HCT116 (cell line): Measurements from ENCODE around the gene USP21. TPM values are rescaled to one million over a fixed set of nuclear protein-coding genes. Genes with fewer than 3 reads are reported as not detected.

Source experiments
- ATAC-seq: fragments of 200-7000 bp; cut with Tn5 transposase; 2 replicates; pipeline ENCODE4 v1.9.1; 2020; ENCODE audit warnings: mild to moderate bottlenecking, moderate library complexity
- BruUV-seq: library from RNA; stranded (reverse); fragments of 400-500 nt; replicated peaks from 2 replicates; lab custom pipeline; 2021; lab: Mats Ljungman, UMichigan
- CTCF ChIA-PET: fragments of 300-600 bp; sonication (Branson Sonifier 250); formaldehyde crosslinking; loops from one replicate; lab custom pipeline; 2021; ENCODE audit warnings: antibody characterized with exemption; lab: Charles Lee
- POLR2A ChIA-PET: fragments of 300-600, 350-600 bp; sonication (Branson Sonifier 250); formaldehyde crosslinking; loops from one replicate; lab custom pipeline; 2021; ENCODE audit warnings: antibody characterized with exemption; lab: Charles Lee
- RAD21 ChIA-PET, 2 experiments: fragments of 300-600 bp; sonication (Branson Sonifier 250); formaldehyde crosslinking; loops; one replicate each; lab custom pipeline; 2023; ENCODE audit warnings: low total read pairs in 2 of 2; ENCODE audit not compliant: uncharacterized antibody in 2 of 2, unreplicated experiment in 2 of 2, low non-redundant PET in 1 of 2; lab: Charles Lee
- DNase-seq: peaks from one replicate; pipeline ENCODE4 v3.0.0-alpha.2; 2010; ENCODE audit warnings: low read depth, low spot score
- H2AFZ ChIP-seq: fragments of 200-600 bp; shearing (Covaris generic), sonication (generic); 2 replicates; pipeline ENCODE4 v1.6.1; 2017; ENCODE audit warnings: low read depth, mixed run types, mixed read lengths, antibody characterized with exemption, low read length; ENCODE audit not compliant: poor library complexity, severe bottlenecking
- H3K27ac ChIP-seq: 2 replicates; pipeline ENCODE4 v1.5.1; 2012; ENCODE audit warnings: low read depth, low read length
- H3K27me3 ChIP-seq: fragments of 200-600 bp; sonication (generic); 2 replicates; pipeline ENCODE4 v1.6.1; 2016; ENCODE audit warnings: mixed run types, low read length, mixed read lengths; ENCODE audit not compliant: insufficient read depth
- H3K36me3 ChIP-seq, 2 experiments: fragments of 200-500 bp in 1 of 2; fragments of 200-600 bp in 1 of 2; sonication (Bioruptor generic) in 1 of 2; sonication (generic) in 1 of 2; 2 replicates each; pipeline versions ENCODE4 v1.5.1 to v1.6.1; 2014 to 2016; ENCODE audit warnings: low read length in 2 of 2, inconsistent platforms in 1 of 2, mixed read lengths in 1 of 2, mixed run types in 1 of 2; ENCODE audit not compliant: insufficient read depth in 2 of 2, control insufficient read depth in 1 of 2
- H3K4me1 ChIP-seq, 2 experiments: fragments of 200-600 bp in 1 of 2; sonication (generic) in 1 of 2; 2 replicates each; pipeline versions ENCODE4 v1.5.1 to v1.6.1; 2012 to 2017; ENCODE audit warnings: low read length in 2 of 2, inconsistent platforms in 1 of 2, mild to moderate bottlenecking in 1 of 2, mixed read lengths in 1 of 2, mixed run types in 1 of 2, moderate library complexity in 1 of 2; ENCODE audit not compliant: insufficient read depth in 2 of 2, control insufficient read depth in 1 of 2
- H3K4me2 ChIP-seq: fragments of 200-600 bp; sonication (generic); 2 replicates; pipeline ENCODE4 v1.6.1; 2017; ENCODE audit warnings: mixed run types, low read length, mixed read lengths
- H3K4me3 ChIP-seq, 2 experiments: fragments of 200-600 bp in 1 of 2; sonication (generic) in 1 of 2; replicated peaks in 1 of 2; 2 replicates each; pipeline ENCODE4 v1.5.1; 2011 to 2016; ENCODE audit warnings: low read length in 2 of 2, control low read depth in 1 of 2, low read depth in 1 of 2, mild to moderate bottlenecking in 1 of 2, mixed read lengths in 1 of 2, mixed run types in 1 of 2
- H3K79me2 ChIP-seq: fragments of 200-600 bp; sonication (generic); 2 replicates; pipeline ENCODE4 v1.6.1; 2017; ENCODE audit warnings: mild to moderate bottlenecking, mixed run types, low read length, moderate library complexity, mixed read lengths; ENCODE audit not compliant: insufficient read depth
- H3K9ac ChIP-seq: fragments of 200-600 bp; sonication (generic); 2 replicates; pipeline ENCODE4 v1.6.1; 2016; ENCODE audit warnings: low read length, mixed read lengths
- H3K9me2 ChIP-seq: fragments of 200-600 bp; sonication (generic), shearing (Covaris generic); 2 replicates; pipeline ENCODE4 v1.6.1; 2017; ENCODE audit warnings: mixed run types, mild to moderate bottlenecking, moderate library complexity; ENCODE audit not compliant: insufficient read depth
- H3K9me3 ChIP-seq, 2 experiments: fragments of 200-500 bp in 1 of 2; fragments of 200-600 bp in 1 of 2; sonication (Bioruptor generic) in 1 of 2; sonication (generic) in 1 of 2; 2 replicates each; pipeline ENCODE4 v1.6.1; 2014 to 2017; ENCODE audit warnings: low read length in 2 of 2, mixed read lengths in 2 of 2, inconsistent platforms in 1 of 2, low read depth in 1 of 2, mild to moderate bottlenecking in 1 of 2, mixed run types in 1 of 2, moderate library complexity in 1 of 2; ENCODE audit not compliant: control insufficient read depth in 1 of 2, insufficient read depth in 1 of 2
- H4K20me1 ChIP-seq: fragments of 200-600 bp; sonication (generic), shearing (Covaris generic); 2 replicates; pipeline ENCODE4 v1.6.1; 2017; ENCODE audit warnings: mixed run types, mild to moderate bottlenecking, moderate library complexity; ENCODE audit not compliant: insufficient read depth
- CBX3 ChIP-seq: IDR thresholded peaks from 2 replicates; pipeline ENCODE4 v1.6.1; 2012; ENCODE audit warnings: low read depth
- CEBPB ChIP-seq: IDR thresholded peaks from 2 replicates; pipeline ENCODE4 v1.6.1; 2012; ENCODE audit warnings: low read depth
- EZH2 ChIP-seq: fragments of 200-600 bp; sonication (generic); IDR thresholded peaks from 2 replicates; pipeline ENCODE4 v1.6.1; 2017; ENCODE audit warnings: antibody characterized with exemption, mixed run types
- FOSL1 ChIP-seq: IDR thresholded peaks from 2 replicates; pipeline ENCODE4 v1.6.1; 2012; ENCODE audit warnings: low read depth
- POLR2A ChIP-seq: IDR thresholded peaks from 2 replicates; pipeline ENCODE4 v1.7.0; 2011; ENCODE audit warnings: borderline replicate concordance; ENCODE audit not compliant: insufficient read depth, insufficient read length; ENCODE audit errors: extremely low read depth
- POLR2AphosphoS5 ChIP-seq: IDR thresholded peaks from 2 replicates; pipeline ENCODE4 v1.6.1; 2011; ENCODE audit warnings: mild to moderate bottlenecking, low read depth, low read length, moderate library complexity
- RAD21 ChIP-seq: IDR thresholded peaks from 2 replicates; pipeline ENCODE4 v1.6.1; 2012; ENCODE audit warnings: low read depth, mild to moderate bottlenecking
- SIN3A ChIP-seq: IDR thresholded peaks from 2 replicates; pipeline ENCODE4 v1.6.1; 2012; ENCODE audit warnings: low read depth
- SP1 ChIP-seq: IDR thresholded peaks from 2 replicates; pipeline ENCODE4 v1.6.1; 2012; ENCODE audit warnings: low read depth
- TCF7L2 ChIP-seq: IDR thresholded peaks from 2 replicates; pipeline ENCODE4 v1.7.0; 2011; ENCODE audit warnings: borderline replicate concordance, inconsistent platforms; ENCODE audit not compliant: insufficient read depth, insufficient read length; ENCODE audit errors: extremely low read depth
- YY1 ChIP-seq: IDR thresholded peaks from 2 replicates; pipeline ENCODE4 v1.6.1; 2011; ENCODE audit warnings: low read length, low read depth, moderate library complexity, mild to moderate bottlenecking; ENCODE audit not compliant: insufficient replicate concordance; ENCODE audit errors: extremely low read depth
- ZFX ChIP-seq: fragments of 450-650 bp; IDR thresholded peaks from 2 replicates; pipeline ENCODE4 v1.6.1; 2017
- intact Hi-C: fragments of 100-400 bp; cut with micrococcal nuclease; formaldehyde crosslinking; loops from 2 replicates; pipeline ENCODE4 v1.10.0; 2022
- total RNA-seq: library from RNA; stranded (reverse); gene quantifications from one replicate; pipeline ENCODE4 v1.2.1, GENCODE V29; 2021; ENCODE audit not compliant: unreplicated experiment
- TF ChIP-seq, protein P1 (sequence below): IDR thresholded peaks from 2 replicates; pipeline ENCODE4 v1.6.1; 2012
- TF ChIP-seq, protein P2 (sequence below): IDR thresholded peaks from 2 replicates; pipeline ENCODE4 v1.6.1; 2011; ENCODE audit warnings: mild to moderate bottlenecking, low read length, moderate library complexity; ENCODE audit not compliant: insufficient replicate concordance; ENCODE audit errors: extremely low read depth
- TF ChIP-seq, protein P3 (sequence below): IDR thresholded peaks from 2 replicates; pipeline ENCODE4 v1.6.1; 2012; ENCODE audit warnings: low read depth

USP21 gene
- total RNA-seq, 1 experiment from 2014 or later: 22.1 TPM

DNA sequence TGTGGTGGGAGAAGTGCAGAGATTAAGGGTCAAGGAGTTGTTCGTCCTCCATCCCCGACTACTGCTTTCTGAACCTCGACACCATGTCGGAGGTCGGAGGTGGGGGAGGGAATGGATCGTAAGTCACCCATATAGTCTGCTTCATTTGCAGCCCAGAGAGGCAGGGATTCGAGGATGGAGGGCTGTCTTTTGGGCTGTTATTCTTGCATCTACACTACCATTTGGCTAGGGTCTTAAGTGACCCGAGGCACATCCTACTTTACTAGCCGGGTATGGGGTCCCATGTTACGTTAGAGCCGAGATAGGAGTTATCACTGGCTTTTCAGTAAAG, 578 bp downstream of the USP21 start:
- no peak for TF ChIP-seq YY1

DNA sequence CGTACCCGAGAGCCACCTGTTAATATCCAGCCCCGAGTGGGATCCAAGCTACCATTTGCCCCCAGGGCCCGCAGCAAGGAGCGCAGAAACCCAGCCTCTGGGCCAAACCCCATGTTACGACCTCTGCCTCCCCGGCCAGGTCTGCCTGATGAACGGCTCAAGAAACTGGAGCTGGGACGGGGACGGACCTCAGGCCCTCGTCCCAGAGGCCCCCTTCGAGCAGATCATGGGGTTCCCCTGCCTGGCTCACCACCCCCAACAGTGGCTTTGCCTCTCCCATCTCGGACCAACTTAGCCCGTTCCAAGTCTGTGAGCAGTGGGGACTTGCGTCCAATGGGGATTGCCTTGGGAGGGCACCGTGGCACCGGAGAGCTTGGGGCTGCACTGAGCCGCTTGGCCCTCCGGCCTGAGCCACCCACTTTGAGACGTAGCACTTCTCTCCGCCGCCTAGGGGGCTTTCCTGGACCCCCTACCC, 1.4 kb downstream of the USP21 start:
- peaks cover 8 to 26% of the 10 kb centered on the region in 2 experiments; a peak in 2 of 4 replicates for H3K36me3 ChIP-seq
- no peaks in the 10 kb centered on the region for H3K27me3 ChIP-seq
- no peak overlapping the region for H2AFZ ChIP-seq
- POLR2A ChIA-PET: no interaction called here
- CTCF ChIA-PET: no interaction called here
- intact Hi-C loops: no loop called here
- H3K4me1 ChIP-seq: peaks cover 8 to 29% of the 10 kb centered on the region in 2 experiments; a peak in 3 of 4 replicates
- RAD21 ChIA-PET: no interaction called here
- no peaks in the 10 kb centered on the region for H4K20me1 ChIP-seq
- H3K9me2 ChIP-seq: no peaks in the 10 kb centered on the region
- peak overlapping the region; percentile 90 for H3K4me2 ChIP-seq
- H3K4me3 ChIP-seq: peak overlapping the region in 1 of 2 experiments; percentile 77; a peak in 1 of 4 replicates
- H3K9ac ChIP-seq: no peak overlapping the region
- DNase-seq (no peak), ATAC-seq (no peak)
- H3K9me3 ChIP-seq: no peaks in the 10 kb centered on the region
- H3K27ac ChIP-seq: no peak overlapping the region
- H3K79me2 ChIP-seq: peaks cover 11% of the 10 kb centered on the region; the same call in 1 of the 2 replicates
- no peak for TF ChIP-seq ZFX
- TF ChIP-seq EZH2: no peak
- TF ChIP-seq CBX3: no peak
- TF ChIP-seq, protein P1, sequence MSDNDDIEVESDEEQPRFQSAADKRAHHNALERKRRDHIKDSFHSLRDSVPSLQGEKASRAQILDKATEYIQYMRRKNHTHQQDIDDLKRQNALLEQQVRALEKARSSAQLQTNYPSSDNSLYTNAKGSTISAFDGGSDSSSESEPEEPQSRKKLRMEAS: no peak
- no peak for TF ChIP-seq POLR2A
- no peak for TF ChIP-seq RAD21
- TF ChIP-seq CEBPB: no peak
- no peak for TF ChIP-seq SIN3A
- no peak for TF ChIP-seq TCF7L2
- TF ChIP-seq, protein P2, sequence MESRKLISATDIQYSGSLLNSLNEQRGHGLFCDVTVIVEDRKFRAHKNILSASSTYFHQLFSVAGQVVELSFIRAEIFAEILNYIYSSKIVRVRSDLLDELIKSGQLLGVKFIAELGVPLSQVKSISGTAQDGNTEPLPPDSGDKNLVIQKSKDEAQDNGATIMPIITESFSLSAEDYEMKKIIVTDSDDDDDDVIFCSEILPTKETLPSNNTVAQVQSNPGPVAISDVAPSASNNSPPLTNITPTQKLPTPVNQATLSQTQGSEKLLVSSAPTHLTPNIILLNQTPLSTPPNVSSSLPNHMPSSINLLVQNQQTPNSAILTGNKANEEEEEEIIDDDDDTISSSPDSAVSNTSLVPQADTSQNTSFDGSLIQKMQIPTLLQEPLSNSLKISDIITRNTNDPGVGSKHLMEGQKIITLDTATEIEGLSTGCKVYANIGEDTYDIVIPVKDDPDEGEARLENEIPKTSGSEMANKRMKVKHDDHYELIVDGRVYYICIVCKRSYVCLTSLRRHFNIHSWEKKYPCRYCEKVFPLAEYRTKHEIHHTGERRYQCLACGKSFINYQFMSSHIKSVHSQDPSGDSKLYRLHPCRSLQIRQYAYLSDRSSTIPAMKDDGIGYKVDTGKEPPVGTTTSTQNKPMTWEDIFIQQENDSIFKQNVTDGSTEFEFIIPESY: no peak
- no peak for TF ChIP-seq FOSL1
- TF ChIP-seq SP1: no peak
- TF ChIP-seq YY1: no peak
- TF ChIP-seq, protein P3, sequence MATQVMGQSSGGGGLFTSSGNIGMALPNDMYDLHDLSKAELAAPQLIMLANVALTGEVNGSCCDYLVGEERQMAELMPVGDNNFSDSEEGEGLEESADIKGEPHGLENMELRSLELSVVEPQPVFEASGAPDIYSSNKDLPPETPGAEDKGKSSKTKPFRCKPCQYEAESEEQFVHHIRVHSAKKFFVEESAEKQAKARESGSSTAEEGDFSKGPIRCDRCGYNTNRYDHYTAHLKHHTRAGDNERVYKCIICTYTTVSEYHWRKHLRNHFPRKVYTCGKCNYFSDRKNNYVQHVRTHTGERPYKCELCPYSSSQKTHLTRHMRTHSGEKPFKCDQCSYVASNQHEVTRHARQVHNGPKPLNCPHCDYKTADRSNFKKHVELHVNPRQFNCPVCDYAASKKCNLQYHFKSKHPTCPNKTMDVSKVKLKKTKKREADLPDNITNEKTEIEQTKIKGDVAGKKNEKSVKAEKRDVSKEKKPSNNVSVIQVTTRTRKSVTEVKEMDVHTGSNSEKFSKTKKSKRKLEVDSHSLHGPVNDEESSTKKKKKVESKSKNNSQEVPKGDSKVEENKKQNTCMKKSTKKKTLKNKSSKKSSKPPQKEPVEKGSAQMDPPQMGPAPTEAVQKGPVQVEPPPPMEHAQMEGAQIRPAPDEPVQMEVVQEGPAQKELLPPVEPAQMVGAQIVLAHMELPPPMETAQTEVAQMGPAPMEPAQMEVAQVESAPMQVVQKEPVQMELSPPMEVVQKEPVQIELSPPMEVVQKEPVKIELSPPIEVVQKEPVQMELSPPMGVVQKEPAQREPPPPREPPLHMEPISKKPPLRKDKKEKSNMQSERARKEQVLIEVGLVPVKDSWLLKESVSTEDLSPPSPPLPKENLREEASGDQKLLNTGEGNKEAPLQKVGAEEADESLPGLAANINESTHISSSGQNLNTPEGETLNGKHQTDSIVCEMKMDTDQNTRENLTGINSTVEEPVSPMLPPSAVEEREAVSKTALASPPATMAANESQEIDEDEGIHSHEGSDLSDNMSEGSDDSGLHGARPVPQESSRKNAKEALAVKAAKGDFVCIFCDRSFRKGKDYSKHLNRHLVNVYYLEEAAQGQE: no peak
- TF ChIP-seq POLR2AphosphoS5: no peak
- BruUV-seq: no TSS peak

More for the DNA sequence above, 578 bp downstream of the USP21 start:
- no TSS peak for BruUV-seq
- H3K9ac ChIP-seq: peak overlapping the region; percentile 97
- H2AFZ ChIP-seq: no peak overlapping the region
- peak overlapping the region; percentile 53 for H3K27ac ChIP-seq
- intact Hi-C loops: no loop called here
- H3K9me2 ChIP-seq: no peaks in the 10 kb centered on the region
- H3K4me1 ChIP-seq: peaks cover 8 to 22% of the 10 kb centered on the region in 2 experiments; a peak in 2 of 4 replicates
- peak overlapping the region; percentile 90 for H3K4me2 ChIP-seq
- H3K4me3 ChIP-seq: peak overlapping the region; percentile 77 to 91
- POLR2A ChIA-PET: interaction anchor here (0.9 kb wide), 1 partner anchor 28 kb away, joined by 4 read pairs; no protein-coding TSS in a partner anchor
- peaks cover 8 to 26% of the 10 kb centered on the region in 2 experiments; a peak in 2 of 4 replicates for H3K36me3 ChIP-seq
- CTCF ChIA-PET: no interaction called here
- no peaks in the 10 kb centered on the region for H4K20me1 ChIP-seq
- peaks cover 16% of the 10 kb centered on the region; the same call in 1 of the 2 replicates for H3K79me2 ChIP-seq
- DNase-seq (no peak), ATAC-seq (no peak)
- H3K27me3 ChIP-seq: no peaks in the 10 kb centered on the region
- no peaks in the 10 kb centered on the region for H3K9me3 ChIP-seq
- RAD21 ChIA-PET: no interaction called here
